Stimulated activated CD8-positive, alpha-beta memory T cell treated with anti-CD3 and anti-CD28 coated beads, Interleukin-12 subunit alpha, Interleukin-12 subunit beta, amount 100 ng/mL, for 24 hours (primary cell): ENCODE results near the gene HES3.

Experiments used
- DNase-seq: peaks from one replicate; pipeline ENCODE4 v3.0.0-alpha.2; 2020; ENCODE audit errors: extremely low read depth

Gene HES3

DNA sequence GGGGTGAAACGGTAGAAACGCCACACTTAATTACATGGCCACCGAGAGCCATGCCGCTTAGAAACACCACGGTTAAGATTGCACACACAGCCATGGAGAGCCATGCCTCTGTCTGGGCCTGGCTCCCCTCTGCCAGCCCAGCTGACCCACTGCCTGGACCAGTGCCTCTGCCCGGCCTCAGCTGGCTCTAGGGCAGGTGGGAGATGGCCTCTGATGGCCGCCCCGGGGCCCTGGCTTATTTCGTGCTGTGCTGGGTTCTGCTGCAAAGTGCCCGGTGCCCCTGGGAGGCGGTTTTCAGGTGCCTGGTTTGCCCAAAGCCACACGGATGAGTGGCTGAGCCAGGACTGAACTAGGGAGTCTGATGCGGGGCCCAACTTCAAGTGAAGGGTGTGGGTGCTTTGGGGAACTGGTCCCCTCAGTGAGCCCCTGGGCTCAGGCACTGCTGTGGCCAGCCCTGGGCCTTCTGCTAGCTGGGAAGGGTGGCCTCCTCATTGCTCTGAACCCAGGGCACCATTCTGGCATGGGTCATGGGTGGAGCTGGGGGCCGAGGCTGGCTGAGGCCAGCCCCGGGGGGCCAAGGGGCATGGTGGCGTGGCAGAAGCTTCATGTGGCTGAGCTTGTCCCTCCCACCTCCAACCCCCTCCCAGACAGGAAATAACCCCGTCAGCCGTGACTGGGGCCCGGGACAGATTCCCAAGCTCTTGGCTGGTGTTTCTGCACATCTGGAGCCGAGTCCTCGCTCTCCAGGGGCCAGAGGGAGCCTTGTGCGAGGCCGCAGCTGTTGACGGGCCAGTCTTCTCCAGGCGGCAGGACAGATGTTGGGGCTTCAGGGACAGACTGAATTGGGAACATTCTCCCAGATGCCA is 18.8 kb downstream of the HES3 start:
- no peak for DNase-seq

DNA sequence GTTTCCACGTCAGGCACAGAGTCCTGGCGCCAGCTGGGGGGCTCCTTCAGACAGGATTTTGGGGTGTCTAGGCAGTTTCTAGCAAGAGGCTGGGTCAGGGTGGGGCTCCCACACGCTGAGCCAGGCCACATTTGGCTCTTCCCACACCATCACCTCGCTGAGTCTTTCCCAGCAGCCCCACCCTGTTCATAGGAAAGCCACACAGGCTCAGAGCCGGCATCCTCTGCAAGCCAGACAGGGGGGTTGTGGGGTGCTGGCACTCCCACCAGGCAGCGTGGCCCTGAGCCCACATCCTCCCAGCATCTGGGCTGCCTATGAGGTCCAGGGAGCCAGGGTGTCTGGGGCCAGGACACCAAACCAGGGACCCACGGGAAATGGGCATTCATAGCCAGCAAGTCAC is 19.7 kb downstream of the HES3 start:
- DNase-seq, result no peak

DNA sequence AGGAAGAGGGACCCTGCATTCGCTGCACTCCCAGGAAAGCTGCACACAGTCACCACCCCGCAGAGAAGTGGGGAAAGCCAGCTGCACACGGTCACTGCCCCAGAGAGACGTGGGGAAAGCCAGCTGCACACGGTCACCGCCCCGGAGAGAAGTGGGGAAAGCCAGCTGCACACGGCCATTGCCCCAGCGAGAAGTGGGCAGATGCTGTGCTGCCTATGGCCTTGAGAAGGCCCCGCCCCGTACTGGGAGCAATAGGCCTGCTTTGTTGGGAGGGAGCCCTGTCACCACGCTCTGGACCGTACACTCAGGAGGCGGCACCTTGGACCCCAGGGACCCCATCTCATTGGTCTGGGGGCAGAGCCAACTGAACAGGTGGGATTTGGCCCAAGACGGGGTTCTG is 21.2 kb downstream of the HES3 start:
- no peak for DNase-seq

DNA sequence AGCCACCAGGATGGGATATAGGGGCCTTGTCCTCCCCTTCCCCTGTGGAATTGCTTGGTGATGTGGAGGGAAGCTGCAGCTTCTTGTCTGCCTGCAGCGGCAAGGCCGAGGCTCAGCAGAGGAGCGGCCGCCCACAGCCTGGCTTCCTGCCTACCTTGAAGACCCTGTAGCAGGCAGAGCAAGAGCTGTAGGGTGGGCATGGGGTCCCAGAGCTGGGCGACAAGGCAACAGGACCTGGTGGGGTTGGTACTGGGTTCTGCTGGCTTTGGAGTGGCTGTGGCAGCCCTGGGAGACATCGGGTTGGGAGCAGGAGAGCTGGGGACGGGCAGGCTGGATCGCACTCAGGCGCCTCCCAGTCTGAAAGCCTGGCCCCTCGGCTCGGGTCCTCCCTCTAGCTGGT is 22.7 kb downstream of the HES3 start:
- DNase-seq, result no peak

DNA sequence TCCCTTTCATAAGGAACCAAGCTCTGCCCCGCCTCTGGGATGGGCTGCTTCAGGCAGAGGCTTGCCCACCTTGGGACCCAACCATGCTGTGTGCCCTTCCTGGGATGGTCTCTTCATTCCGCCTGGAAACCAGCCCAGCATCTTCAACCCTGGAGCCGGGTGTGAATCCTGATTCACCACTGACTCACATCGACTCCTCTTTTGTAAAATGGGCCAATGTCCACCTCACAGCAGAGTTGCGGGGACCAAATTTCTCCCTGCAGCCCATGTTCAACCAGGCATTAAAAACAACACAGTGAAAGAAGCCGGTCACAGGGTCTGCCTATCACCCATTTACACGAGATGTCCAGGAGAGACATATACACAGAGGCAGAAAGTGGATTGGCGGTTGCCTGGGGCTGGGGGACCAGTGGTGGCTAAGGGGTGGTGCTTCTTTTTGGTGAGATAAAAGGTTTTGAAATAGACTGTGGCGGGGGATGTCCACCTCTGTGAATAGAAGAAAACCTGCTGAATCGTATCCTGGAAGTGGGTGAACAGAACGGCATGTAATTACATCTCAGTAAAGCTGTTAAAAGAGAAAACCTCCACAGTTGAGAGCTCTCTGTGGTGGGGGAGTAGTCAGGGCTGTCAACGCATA is 23.8 kb downstream of the HES3 start:
- DNase-seq, result no peak

DNA sequence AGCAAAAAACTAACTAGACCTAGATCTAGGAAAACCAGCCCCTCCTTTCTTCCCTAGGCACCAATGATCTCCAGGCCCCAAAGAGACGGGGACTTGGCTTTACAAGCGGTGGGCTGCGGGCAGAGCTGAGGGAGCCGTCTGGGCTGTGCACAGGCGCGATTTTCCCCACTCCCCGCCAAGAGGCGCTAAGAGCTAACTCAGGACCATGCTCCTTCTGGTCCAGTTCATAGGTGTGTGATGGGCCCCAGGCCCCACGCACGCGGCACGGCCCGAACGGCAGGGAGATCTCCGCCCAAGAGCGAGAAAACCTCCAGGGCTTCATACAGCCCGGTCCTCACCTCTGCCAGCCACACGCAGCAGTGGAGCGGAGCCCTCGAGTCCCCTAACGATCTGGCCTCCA is 24.4 kb downstream of the HES3 start:
- no peak for DNase-seq

DNA sequence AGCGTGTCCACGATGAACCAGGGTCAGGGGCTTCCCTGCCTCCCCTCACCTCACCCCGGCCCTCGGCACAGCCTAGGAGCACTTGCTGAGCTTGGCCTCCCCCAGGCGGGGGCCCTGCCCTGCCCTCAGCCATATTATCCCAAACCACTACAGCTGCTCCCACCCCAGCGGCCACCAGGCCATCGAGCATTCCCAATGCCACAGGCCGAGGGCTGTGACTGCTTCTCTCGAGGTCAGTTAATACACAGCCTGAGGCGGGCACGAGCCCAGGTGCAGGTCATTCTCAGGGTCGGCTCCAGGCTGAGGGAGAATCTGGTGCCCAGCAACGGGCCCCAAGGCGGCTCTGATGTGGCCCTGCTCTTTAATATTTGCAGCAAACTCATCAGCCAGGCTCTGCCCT is 25.3 kb downstream of the HES3 start:
- DNase-seq, result no peak

DNA sequence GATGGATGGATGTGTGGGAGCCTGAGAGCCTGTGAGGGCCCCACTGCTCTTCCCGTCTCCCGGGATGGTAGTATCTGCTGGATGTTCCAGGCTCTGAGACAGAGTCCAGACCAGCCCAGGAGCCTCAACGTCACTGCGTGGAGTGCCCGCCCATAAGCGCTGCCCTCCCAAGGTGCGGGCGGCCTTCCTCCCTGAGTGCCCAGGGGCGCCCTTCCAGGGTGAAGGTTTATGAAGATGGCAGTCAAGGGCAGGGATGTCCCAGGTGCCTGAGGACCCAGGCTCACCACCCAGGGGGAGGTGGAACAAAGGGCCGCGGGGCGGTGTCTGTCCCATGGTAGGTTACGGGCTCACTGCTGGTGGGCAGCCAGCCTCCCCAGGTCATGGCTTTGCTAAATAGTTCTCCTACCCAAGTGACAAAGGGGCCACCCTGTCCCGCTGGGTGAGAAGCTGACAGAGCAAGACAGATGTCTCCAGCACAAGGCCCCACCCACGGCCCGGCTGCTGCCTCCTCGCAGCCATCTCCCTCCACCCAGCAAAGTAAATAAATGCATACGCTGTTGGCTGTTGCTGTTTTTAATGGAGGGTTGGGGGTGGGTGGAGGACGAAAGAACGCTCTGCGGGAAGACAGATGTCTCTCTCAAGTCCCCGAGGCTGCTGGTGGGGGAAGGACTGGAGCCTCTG is 25.9 kb downstream of the HES3 start:
- no peak for DNase-seq

DNA sequence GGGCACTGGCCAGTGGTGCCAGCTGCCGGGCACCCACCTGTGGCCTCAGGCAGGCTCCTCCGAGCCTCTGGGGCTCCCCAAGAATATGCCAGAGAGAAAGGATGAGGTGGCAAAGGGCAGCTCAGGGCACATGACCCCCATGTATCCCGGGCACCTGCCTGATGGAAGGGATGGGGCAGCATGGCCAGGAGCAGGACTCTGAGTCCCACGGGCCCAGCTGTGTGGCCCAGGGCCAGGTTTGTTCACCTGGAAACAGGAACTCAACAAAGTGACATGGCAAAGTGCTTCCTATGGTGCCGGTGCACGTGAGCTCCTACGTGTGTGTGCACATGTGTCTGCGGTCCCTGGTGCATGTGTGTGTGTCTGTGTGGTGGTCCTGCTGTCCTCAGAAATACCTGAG is 26.4 kb downstream of the HES3 start:
- no peak for DNase-seq

DNA sequence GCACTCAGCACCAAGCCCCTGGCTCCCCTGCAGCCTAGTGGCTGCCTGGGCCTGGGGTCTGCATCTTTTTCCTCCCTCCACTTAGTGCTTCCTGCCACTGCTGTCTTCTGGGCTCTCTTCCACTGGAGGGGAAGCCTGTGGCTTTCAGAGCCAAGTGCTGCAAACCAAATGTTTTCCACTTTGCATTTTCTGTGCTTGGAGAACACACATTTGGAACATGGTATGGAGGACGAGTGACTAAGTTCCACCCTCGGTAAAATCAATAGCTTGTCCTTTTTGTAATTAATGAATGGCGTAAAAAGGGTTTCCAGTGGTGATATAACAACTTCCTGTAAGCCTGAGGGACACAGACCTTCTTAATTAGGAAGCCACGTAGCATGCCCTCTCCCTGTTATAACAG is 27.0 kb downstream of the HES3 start:
- no peak for DNase-seq

DNA sequence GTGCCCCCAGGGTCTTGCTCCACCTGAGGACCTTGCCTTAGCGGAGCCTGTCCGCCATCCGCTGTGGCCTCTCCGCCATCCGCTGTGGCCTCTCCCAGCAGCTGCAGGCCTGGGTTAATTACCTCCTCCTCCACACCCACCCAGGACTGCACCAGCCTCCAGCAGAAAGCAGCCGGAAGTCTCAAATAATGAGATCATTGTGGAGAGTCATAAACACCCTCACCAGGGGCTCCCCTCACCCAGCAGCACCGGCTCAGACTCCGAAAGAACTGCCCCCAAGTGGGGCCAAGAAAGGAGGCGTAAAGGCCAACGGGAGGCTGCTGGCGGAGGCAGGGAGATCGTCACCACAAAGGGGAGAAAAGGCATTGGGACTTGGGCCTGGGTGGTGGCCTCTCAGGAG is 27.6 kb downstream of the HES3 start:
- no peak for DNase-seq

DNA sequence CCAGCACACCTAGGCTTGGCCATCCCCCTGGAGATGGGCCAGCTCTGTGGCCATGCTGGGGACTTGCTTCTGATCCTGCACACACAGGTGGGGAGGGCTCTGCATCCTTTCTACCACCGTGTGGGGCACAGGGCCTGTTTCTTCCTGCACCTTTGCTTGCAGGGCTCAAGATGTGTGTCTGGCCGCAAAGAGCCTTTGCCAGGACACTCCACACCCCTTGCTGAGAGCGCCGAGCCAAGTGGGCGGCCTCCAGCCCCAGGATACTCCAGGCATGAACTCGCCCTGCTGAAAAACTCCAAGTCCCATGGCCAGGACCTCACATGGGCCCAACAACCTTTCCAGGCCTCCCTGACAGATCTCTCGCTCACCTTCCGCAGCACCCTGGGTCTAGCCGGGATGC is 28.5 kb downstream of the HES3 start:
- no peak for DNase-seq

DNA sequence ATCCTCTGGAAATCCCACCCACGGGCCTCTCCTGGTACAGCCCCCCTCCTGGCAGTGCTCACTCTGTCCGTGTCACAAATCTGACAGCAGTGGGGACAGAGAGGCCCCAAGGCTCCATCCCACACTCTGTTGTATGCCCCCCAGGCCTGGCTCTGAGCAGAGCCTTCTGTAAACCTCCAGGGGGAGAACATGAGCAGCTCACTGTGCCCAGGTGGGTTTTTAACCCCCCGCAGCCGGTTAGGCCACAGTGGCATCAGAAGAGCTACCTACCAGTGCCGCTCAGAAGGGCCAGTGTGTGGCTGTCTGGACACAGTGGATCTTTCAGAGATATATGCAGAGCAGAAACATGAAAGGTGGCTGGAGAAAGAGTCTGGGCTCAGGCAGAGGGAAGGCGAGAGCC is 28.9 kb downstream of the HES3 start:
- no peak for DNase-seq

DNA sequence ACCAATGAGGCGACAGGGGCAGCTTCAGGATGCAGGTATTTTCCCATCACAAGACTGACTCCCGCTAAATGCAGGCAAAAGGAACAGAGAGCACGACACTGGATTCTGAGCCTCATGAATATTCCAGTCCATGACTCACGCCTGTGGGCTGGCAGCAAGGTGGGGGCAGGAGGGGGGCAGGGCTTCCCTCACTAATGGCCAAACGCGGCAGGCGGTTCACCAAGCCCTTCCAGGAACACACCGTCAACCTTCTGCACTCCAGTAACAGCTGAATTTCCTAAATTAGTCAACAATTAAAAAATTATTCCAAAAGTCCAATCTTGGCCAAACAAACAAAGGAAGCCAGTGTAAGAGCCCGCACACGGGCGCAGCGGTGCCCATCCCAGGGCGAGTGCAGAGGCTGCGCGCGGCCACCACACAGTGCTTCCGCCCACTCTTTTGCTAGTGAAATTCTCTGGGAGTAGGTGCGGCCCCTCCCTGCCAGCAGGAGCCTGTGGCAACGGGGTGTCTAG is 29.5 kb downstream of the HES3 start:
- DNase-seq, result no peak

DNA sequence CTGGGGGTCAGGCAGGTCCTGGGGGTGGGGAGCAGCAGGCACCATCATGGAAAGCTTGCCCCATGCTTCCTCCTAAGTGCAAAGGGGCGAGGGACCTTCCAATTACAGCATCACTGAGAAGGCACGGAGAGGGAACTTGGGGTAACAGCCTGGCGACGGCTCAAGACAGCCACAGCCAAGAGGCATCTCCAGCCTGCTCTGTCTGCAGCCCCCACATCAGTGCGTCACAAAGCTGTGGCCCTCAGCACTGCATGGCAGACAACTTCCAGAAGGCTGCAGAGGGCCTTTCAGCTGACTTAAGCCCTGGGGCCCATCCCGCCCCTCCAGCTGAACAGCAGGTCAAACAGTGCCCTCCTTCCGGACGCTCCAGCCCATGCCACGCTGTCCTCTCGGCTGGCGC is 30.1 kb downstream of the HES3 start:
- DNase-seq, result no peak

DNA sequence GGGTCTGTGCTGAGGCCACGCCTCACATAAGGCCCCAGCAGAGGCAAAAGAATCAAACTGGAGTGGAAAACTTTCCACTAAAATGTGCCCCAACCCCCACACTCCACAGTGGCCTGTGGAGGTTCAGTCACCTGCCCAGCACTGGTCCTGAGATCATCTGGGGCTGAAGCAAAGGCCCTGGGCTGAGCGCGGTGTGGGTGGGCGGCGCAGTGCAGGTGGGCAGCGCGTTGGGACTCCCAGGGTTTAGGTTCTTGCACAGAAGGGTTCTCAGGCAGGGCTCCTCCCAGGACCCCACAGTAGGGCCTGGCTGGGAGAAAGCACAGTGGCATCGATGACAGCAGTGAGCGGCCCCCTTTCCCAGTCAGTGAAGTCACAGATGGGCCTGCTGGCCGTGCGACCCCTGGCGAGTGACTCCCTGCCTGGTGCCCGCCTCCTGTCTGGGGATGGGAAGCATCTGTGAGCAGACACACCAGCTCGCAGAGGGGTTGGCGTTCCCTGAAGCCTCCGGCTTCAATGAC is 30.7 kb downstream of the HES3 start:
- no peak for DNase-seq

DNA sequence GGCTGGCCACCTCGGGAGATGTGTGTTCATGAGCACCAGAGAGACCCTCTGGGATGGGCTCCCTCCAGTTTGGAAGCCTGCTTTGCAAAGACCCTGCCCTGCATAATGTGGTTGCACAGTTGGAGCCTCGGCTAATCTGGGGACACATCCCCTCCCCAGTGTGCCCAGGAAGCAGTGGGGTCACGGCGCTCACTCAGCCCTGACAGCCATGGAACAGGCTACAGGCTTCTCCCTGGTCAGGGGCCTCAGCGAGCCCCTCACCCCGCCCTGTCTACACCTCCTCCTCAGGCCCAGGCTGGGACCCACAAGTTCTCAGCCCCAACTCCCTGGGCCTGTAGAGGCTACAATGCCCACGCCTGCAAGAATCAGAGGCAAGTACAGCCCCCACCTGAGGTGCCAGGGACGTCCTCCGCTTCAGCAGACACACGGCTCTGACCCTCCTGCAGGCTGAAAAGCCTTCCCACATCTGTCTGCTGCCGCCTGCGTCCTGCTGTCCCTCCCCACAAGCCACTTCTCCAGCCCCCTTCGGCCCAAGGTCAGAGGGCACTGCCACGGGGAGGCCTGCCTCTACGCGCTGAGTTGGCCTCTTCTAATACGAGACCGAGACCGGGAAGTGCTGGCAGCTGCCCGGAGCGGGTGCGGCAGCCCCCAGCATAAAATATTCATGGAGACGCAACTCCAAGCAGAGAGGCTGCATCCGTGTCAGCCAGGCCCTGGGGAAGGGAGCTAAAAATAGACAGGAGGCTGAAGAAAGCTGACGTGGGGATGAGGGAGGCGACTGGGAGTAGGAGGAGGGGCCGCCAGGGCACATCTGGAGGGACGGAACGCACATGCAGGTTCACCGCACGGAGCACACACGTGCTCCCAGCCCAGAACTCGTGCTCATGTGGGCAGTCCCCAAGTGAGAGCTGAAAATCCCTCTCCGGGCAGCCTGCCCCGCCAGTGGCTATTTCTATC is 32.1 kb downstream of the HES3 start:
- no peak for DNase-seq

DNA sequence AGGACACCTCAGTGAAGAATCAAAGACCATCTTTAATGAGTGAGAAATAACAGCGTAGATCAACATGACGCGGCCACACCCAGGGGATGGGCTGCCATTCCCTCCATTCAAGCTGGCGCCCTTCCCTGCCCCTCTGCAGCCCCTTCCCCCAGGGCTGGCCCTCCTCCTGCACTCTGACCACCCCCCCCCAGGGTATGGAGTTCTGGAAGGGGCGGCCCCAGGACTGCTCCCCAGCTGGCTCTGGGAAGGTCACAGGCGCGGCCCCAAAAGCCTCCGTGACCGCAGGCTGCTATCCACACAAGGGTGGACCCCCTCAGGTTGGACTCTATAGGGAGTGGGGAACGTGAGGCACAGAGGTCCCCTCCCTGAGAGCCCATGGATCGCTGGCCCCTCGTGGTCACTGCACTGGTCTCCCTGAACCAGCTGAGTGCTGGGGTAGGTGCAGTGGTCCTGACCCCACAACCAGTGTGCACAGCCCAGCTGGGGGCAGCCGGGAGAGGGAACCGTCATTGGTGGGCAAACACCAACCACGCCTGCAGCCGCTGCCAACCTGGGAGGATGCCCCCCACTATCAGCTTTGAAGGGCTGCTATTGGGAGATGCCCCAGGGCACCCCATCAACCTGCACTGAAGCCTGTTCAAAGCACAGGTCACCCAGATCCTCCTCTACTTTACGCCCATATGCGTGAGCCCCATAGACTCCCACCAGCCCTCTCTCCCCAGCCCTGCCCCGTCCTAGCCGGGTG is 33.0 kb downstream of the HES3 start:
- DNase-seq, result no peak

DNA sequence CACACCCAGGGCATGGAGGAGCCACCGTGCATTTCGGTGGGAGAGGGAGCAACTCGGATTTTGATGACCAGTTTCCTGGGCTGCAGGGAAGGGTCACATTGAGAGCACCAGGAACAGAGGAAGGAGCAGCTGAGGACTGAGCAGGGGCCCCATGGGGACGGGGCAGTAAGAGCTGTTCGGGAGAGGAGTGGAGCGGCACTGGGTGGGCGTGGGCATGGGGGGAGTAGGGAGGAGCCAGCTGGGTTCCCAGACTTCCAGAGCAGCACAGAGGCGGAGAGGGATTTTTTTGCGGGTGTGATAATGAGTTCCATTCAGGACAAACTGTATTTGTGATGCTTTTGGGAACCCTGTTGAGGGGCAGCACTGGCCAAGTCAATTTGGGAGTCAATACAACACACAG is 34.3 kb downstream of the HES3 start:
- DNase-seq, result no peak

DNA sequence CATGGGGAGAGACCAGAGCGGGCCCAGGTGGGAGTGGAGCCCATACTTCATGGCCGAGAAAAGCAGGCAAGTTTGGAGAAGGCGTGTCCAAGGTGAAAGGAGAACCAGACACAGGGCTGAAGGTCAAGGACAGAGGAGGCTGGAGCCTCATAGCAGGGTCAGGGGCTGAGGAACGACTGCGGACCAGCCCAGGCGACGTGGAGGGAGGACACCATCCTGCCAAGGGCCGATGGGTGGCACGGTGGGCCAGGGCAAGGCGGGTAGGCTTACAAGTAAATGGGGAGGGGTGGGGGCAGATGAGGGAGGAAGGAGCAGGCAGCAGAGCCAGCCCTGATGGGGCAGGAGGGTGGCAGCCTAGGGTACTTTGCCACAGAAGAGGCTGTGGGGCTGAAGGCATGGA is 35.1 kb downstream of the HES3 start:
- DNase-seq, result no peak
